Measurements from ENCODE around the gene SHISA7. TPM values are rescaled to one million over a fixed set of nuclear protein-coding genes. Genes with fewer than 3 reads are reported as not detected.

SHISA7 gene
- total and polyA plus RNA-seq, 2 of the 4 experiments (the other 2 are of a cell fraction), result not detected

- TF ChIP-seq FOS (IDR thresholded peaks at IDR 0.05; ENCODE audit: low read depth, low read length), result no peak
- no peak for TF ChIP-seq RCOR1 (IDR thresholded peaks at IDR 0.05; ENCODE audit: insufficient replicate concordance, low read length)
- no peak for TF ChIP-seq SMC3 (IDR thresholded peaks at IDR 0.05; ENCODE audit: low read depth, low read length)
- dilution Hi-C loops (cut with HindIII; ENCODE audit: low sequenced_read_pairs, unreplicated experiment) (no loop called here), intact Hi-C loops (cut with micrococcal nuclease) (no loop called here), in situ Hi-C loops (cut with MboI; ENCODE audit: low sequenced_read_pairs) (no loop called here)
- Histone ChIP-seq H4K91ac (ENCODE audit: insufficient read depth, low read depth, low read length) (no peak overlapping the region), H3K79me1 (ENCODE audit: low read depth in 1 of 2, low read length in 2 of 2) (no peaks in the 10 kb centered on the region), H2BK15ac (ENCODE audit: low read depth, low read length) (no peak overlapping the region), H3K9me1 (ENCODE audit: insufficient read depth, low read length) (0 out of 2 replicates have a peak, but pooled peaks cover 4% of the 10 kb centered on the region), H3K9me3 (ENCODE audit: control insufficient read depth, insufficient read depth, low read length) (no peaks in the 10 kb centered on the region), H3K9ac (ENCODE audit: low read depth, low read length) (no peak overlapping the region), H3K4me2 (ENCODE audit: low read depth, low read length) (no peak overlapping the region), H3K4me1 (ENCODE audit: control insufficient read depth, insufficient read depth, low read length) (no peaks in the 10 kb centered on the region), H2BK120ac (ENCODE audit: low read depth, low read length) (no peak overlapping the region), H3K27me3 (ENCODE audit: control insufficient read depth, insufficient read depth, low read length) (peaks cover 21% of the 10 kb centered on the region), H2AFZ (replicated peaks; ENCODE audit: low read length, poor library complexity) (no peak overlapping the region), H3K56ac (ENCODE audit: extremely low read depth, insufficient read depth, low read length) (no peak overlapping the region), H3K4ac (ENCODE audit: low read depth, low read length) (no peak overlapping the region), H2AK5ac (ENCODE audit: low read depth, low read length) (no peak overlapping the region), H2BK20ac (ENCODE audit: low read depth, low read length) (no peak overlapping the region), H4K20me1 (ENCODE audit: insufficient read depth, low read length) (no peaks in the 10 kb centered on the region), H4K8ac (ENCODE audit: low read depth in 2 of 2, low read length in 2 of 2) (no peak overlapping the region), H2AK9ac (replicated peaks; ENCODE audit: low read depth, low read length, poor library complexity) (no peak overlapping the region), H3K23ac (ENCODE audit: low read depth, low read length) (no peak overlapping the region), H4K5ac (ENCODE audit: low read depth, low read length) (no peak overlapping the region), H3K4me3 (ENCODE audit: insufficient read depth, low read depth, low read length) (no peak overlapping the region), H3K14ac (replicated peaks; ENCODE audit: low read depth, low read length) (no peak overlapping the region), H2BK5ac (ENCODE audit: low read depth, low read length, poor library complexity, severe bottlenecking) (no peak overlapping the region), H3K36me3 (ENCODE audit: control insufficient read depth, insufficient read depth, low read length) (no peaks in the 10 kb centered on the region), H3K18ac (ENCODE audit: low read depth, low read length) (no peak overlapping the region), H3K27ac (ENCODE audit: insufficient read depth, low read length) (no peak overlapping the region)
- no TSS peak for BruUV-seq (replicated peaks)
- DNase-seq, result no peak
- ChIA-PET POLR2A (ENCODE audit: unreplicated experiment) (no interaction called here), CTCF (no interaction called here)
- WGBS, 2 experiments (ENCODE audit: extremely low coverage in 2 of 2, insufficient read length in 1 of 2), result no CpG with 5 or more reads among the region's 3 CpGs
- ATAC-seq (ENCODE audit: low read depth), result no peak
These were observed 18.6 kb downstream of the SHISA7 start for GRCh38 chr19:55424518-55424917.

Data from IMR-90 (cell line).